H1 (cell line): ENCODE results near the gene C1GALT1C1. TPM values are rescaled to one million over a fixed set of nuclear protein-coding genes. Genes with fewer than 3 reads are reported as not detected.
A peak's percentile ranks its signal among the peaks of the same experiment; 100 is the strongest.

ENCODE experiments used
- CTCF ChIA-PET: fragments of 300-600 bp; sonication (Branson Sonifier 250); formaldehyde crosslinking; loops from one replicate; lab custom pipeline; 2021; ENCODE audit not compliant: partially characterized antibody; lab: Charles Lee
- POLR2A ChIA-PET: fragments of 300-600 bp; sonication (Branson Sonifier 250); formaldehyde crosslinking; loops from one replicate; lab custom pipeline; 2021; ENCODE audit warnings: inconsistent platforms; ENCODE audit not compliant: partially characterized antibody; lab: Charles Lee
- DNase-seq, 2 experiments: peaks; one replicate each; pipeline versions ENCODE4 v3.0.0 to v3.0.0-alpha.2; 2010 to 2022; ENCODE audit warnings: low spot score in 2 of 2, low read depth in 1 of 2, mixed read lengths in 1 of 2
- FAIRE-seq: peaks from 2 replicates; lab custom pipeline; 2011; peaks lifted over from hg19 to GRCh38; lab: Jason Lieb, UNC
- H2AFZ ChIP-seq: 2 replicates; pipeline ENCODE4 v1.8.1; 2012; ENCODE audit warnings: low read length, inconsistent platforms
- H2AK5ac ChIP-seq: 2 replicates; pipeline ENCODE4 v1.6.1; 2013; ENCODE audit warnings: low read depth, low read length
- H2BK120ac ChIP-seq: replicated peaks from 2 replicates; pipeline ENCODE3; 2013; ENCODE audit warnings: low read depth, low read length, inconsistent platforms
- H2BK12ac ChIP-seq: 2 replicates; pipeline ENCODE4 v1.6.1; 2013; ENCODE audit warnings: low read depth, low read length
- H2BK15ac ChIP-seq: 2 replicates; pipeline ENCODE4 v1.6.1; 2013; ENCODE audit warnings: low read length
- H2BK20ac ChIP-seq: 2 replicates; pipeline ENCODE4 v1.6.1; 2013; ENCODE audit warnings: low read length
- H2BK5ac ChIP-seq: 2 replicates; pipeline ENCODE4 v1.6.1; 2013; ENCODE audit warnings: low read depth, low read length
- H3K14ac ChIP-seq: 2 replicates; pipeline ENCODE4 v1.6.1; 2013; ENCODE audit warnings: inconsistent platforms; ENCODE audit not compliant: insufficient read length
- H3K18ac ChIP-seq: 2 replicates; pipeline ENCODE4 v1.6.1; 2013; ENCODE audit warnings: low read length; ENCODE audit errors: extremely low read depth
- H3K23ac ChIP-seq: 2 replicates; pipeline ENCODE4 v1.6.1; 2013; ENCODE audit warnings: inconsistent platforms; ENCODE audit not compliant: insufficient read length
- H3K23me2 ChIP-seq: 2 replicates; pipeline ENCODE4 v1.6.1; 2013; ENCODE audit warnings: low read depth, low read length
- H3K27ac ChIP-seq: 2 replicates; pipeline ENCODE4 v1.6.1; 2011; ENCODE audit warnings: low read depth, low read length, inconsistent platforms
- H3K27me3 ChIP-seq, 4 experiments: replicated peaks in 1 of 4; 1 replicate in 1 of 4; 2 replicates in 3 of 4; pipeline versions ENCODE4 v1.6.1 to v1.8.1; 2011 to 2013; ENCODE audit warnings: low read length in 3 of 4, mild to moderate bottlenecking in 3 of 4, inconsistent platforms in 2 of 4, mixed read lengths in 2 of 4, moderate library complexity in 1 of 4; ENCODE audit not compliant: control insufficient read depth in 3 of 4, insufficient read depth in 3 of 4; ENCODE audit errors: extremely low read depth in 1 of 4
- H3K36me3 ChIP-seq, 4 experiments: 2 replicates each; pipeline versions ENCODE4 v1.6.1 to v1.8.1; 2011 to 2013; ENCODE audit warnings: mild to moderate bottlenecking in 4 of 4, low read length in 3 of 4, moderate library complexity in 2 of 4, control low read depth in 1 of 4, inconsistent platforms in 1 of 4; ENCODE audit not compliant: insufficient read depth in 4 of 4, control insufficient read depth in 2 of 4
- H3K4ac ChIP-seq: replicated peaks from 2 replicates; pipeline ENCODE3; 2013; ENCODE audit warnings: low read length, low read depth, mixed read lengths, inconsistent platforms; ENCODE audit not compliant: insufficient read length
- H3K4me1 ChIP-seq, 4 experiments: replicated peaks in 1 of 4; 1 replicate in 1 of 4; 2 replicates in 3 of 4; pipeline versions ENCODE4 v1.6.1 to v1.8.1; 2011 to 2013; ENCODE audit warnings: low read length in 3 of 4, inconsistent platforms in 2 of 4, mixed read lengths in 1 of 4; ENCODE audit not compliant: insufficient read depth in 4 of 4, control insufficient read depth in 3 of 4
- H3K4me2 ChIP-seq, 2 experiments: 2 replicates each; pipeline versions ENCODE4 v1.6.1 to v1.8.1; 2011 to 2013; ENCODE audit warnings: low read depth in 2 of 2, low read length in 2 of 2, control low read depth in 1 of 2, inconsistent platforms in 1 of 2, mild to moderate bottlenecking in 1 of 2; ENCODE audit not compliant: insufficient read depth in 1 of 2
- H3K4me3 ChIP-seq, 4 experiments: fragments of 200-600, 300-600 bp in 1 of 4; sonication (generic), shearing (Covaris generic), sonication (Bioruptor Twin) in 1 of 4; 2 replicates each; pipeline versions ENCODE4 v1.5.1 to v1.8.1; 2011 to 2016; ENCODE audit warnings: low read length in 4 of 4, low read depth in 3 of 4, control low read depth in 2 of 4, inconsistent platforms in 2 of 4, mild to moderate bottlenecking in 2 of 4, mixed read lengths in 1 of 4, moderate library complexity in 1 of 4; ENCODE audit not compliant: insufficient read depth in 2 of 4; ENCODE audit errors: extremely low read depth in 1 of 4
- H3K56ac ChIP-seq: replicated peaks from 2 replicates; pipeline ENCODE3; 2013; ENCODE audit warnings: low read depth, mild to moderate bottlenecking, mixed read lengths, low read length, inconsistent platforms; ENCODE audit not compliant: insufficient read length
- H3K79me1 ChIP-seq: 2 replicates; pipeline ENCODE4 v1.6.1; 2013; ENCODE audit warnings: low read depth, low read length, control low read depth
- H3K79me2 ChIP-seq, 2 experiments: 2 replicates each; pipeline versions ENCODE4 v1.6.1 to v1.8.1; 2012 to 2013; ENCODE audit warnings: low read length in 2 of 2, mild to moderate bottlenecking in 2 of 2, inconsistent platforms in 1 of 2; ENCODE audit not compliant: insufficient read depth in 2 of 2, control insufficient read depth in 1 of 2
- H3K9ac ChIP-seq, 4 experiments: replicated peaks in 1 of 4; 1 replicate in 1 of 4; 2 replicates in 3 of 4; pipeline versions ENCODE4 v1.6.1 to v1.8.1; 2011 to 2013; ENCODE audit warnings: low read depth in 3 of 4, low read length in 3 of 4, control low read depth in 2 of 4, mild to moderate bottlenecking in 2 of 4, moderate library complexity in 2 of 4, inconsistent platforms in 1 of 4; ENCODE audit errors: extremely low read depth in 1 of 4
- H3K9me3 ChIP-seq, 2 experiments: 2 replicates each; pipeline versions ENCODE4 v1.6.1 to v1.8.1; 2012 to 2013; ENCODE audit warnings: mild to moderate bottlenecking in 2 of 2, moderate library complexity in 2 of 2, control low read depth in 1 of 2, inconsistent platforms in 1 of 2, low read depth in 1 of 2, low read length in 1 of 2, mixed read lengths in 1 of 2; ENCODE audit not compliant: insufficient read depth in 2 of 2
- H4K20me1 ChIP-seq, 2 experiments: replicated peaks in 1 of 2; 2 replicates each; pipeline versions ENCODE3 to v1.8.1; 2011 to 2013; ENCODE audit warnings: inconsistent platforms in 2 of 2, low read length in 2 of 2, mild to moderate bottlenecking in 1 of 2; ENCODE audit not compliant: insufficient read depth in 2 of 2, control insufficient read depth in 1 of 2
- H4K5ac ChIP-seq: 2 replicates; pipeline ENCODE4 v1.6.1; 2013; ENCODE audit warnings: low read length, low read depth, mixed read lengths, inconsistent platforms; ENCODE audit not compliant: insufficient read length
- H4K8ac ChIP-seq: 2 replicates; pipeline ENCODE4 v1.8.0; 2013; ENCODE audit warnings: mild to moderate bottlenecking, moderate library complexity, low read length, inconsistent platforms; ENCODE audit not compliant: insufficient read depth; ENCODE audit errors: extremely low read depth
- H4K91ac ChIP-seq: replicated peaks from 2 replicates; pipeline ENCODE3; 2013; ENCODE audit warnings: low read length, mixed read lengths, inconsistent platforms; ENCODE audit not compliant: insufficient read length
- SAP30 ChIP-seq: fragments of 300-600 bp; sonication (generic); IDR thresholded peaks from 2 replicates; pipeline ENCODE4 v1.7.1; 2012; ENCODE audit warnings: low read length, moderate library complexity, mild to moderate bottlenecking, inconsistent platforms; ENCODE audit not compliant: insufficient read depth, insufficient replicate concordance
- SIX5 ChIP-seq: IDR thresholded peaks from 2 replicates; pipeline ENCODE4 v1.6.1; 2011; ENCODE audit warnings: mild to moderate bottlenecking, low read depth, low read length
- WGBS, 2 experiments: shearing (Covaris generic) in 1 of 2; methylation state at CpG; one replicate each; pipeline versions ENCODE4 v1.1.6 to v1.1.7; 2013 to 2015; ENCODE audit warnings: low lambda C conversion rate in 2 of 2, mixed read lengths in 2 of 2, inconsistent platforms in 1 of 2, low coverage in 1 of 2, missing lambda C conversion rate in 1 of 2; ENCODE audit not compliant: insufficient replicate concordance in 2 of 2, insufficient coverage in 1 of 2, insufficient read length in 1 of 2; ENCODE audit errors: extremely low coverage in 1 of 2, missing lambda C conversion rate in 1 of 2; 5-methylcytosine and 5-hydroxymethylcytosine counted together
- polyA plus RNA-seq, 7 experiments: library from polyadenylated mRNA; depleted of rRNA in 3 of 7; stranded (reverse) in 5 of 7; unstranded in 2 of 7; fragments of >200 nt in 5 of 7; fragments of 200-250 nt in 2 of 7; gene quantifications; 1 replicate in 5 of 7; 2 replicates in 1 of 7; 4 replicates in 1 of 7; pipeline versions ENCODE4 v1.2.1 to v1.2.3, GENCODE V29; 2011 to 2013; ENCODE audit warnings: missing spikeins in 2 of 7, mixed read lengths in 2 of 7
- total RNA-seq: library from RNA; stranded (reverse); fragmentation: NEBNext Ultra II Directional; extraction: Animal tissue kit (Norgen Biotek cat#: 25700); gene quantifications from 2 replicates; pipeline ENCODE4 v1.2.1, GENCODE V29; 2021

The C1GALT1C1 gene
- total and polyA plus RNA-seq, 2 of the 8 experiments (the other 6 are each of a cell fraction or from before 2014, with no cell fraction given), result 12.5 to 13.9 TPM

- H3K23me2 ChIP-seq, result no peaks in the 10 kb centered on the region
- WGBS, 2 experiments, result 18% methylated on average over 4 of the region's 5 CpGs; no CpG with 5 or more reads in 1 of the 2 experiments
- no peak overlapping the region for H4K91ac ChIP-seq
- no peaks in the 10 kb centered on the region for H3K4me1 ChIP-seq
- H3K27me3 ChIP-seq, result no peaks in the 10 kb centered on the region
- H3K9ac ChIP-seq, result peak overlapping the region in 3 of 4 experiments; percentile 20 to 86 (median 78); a peak in 4 of 7 replicates
- H2BK5ac ChIP-seq, result no peak overlapping the region
- no peaks in the 10 kb centered on the region for H3K9me3 ChIP-seq
- H4K5ac ChIP-seq, result no peak overlapping the region
- no peaks in the 10 kb centered on the region for H3K79me1 ChIP-seq
- no peak overlapping the region for H2BK20ac ChIP-seq
- FAIRE-seq (no peak), DNase-seq (no peak)
- H3K56ac ChIP-seq, result no peak overlapping the region
- no peak overlapping the region; the same call in 1 of the 2 replicates for H2BK12ac ChIP-seq
- H2AFZ ChIP-seq, result no peak overlapping the region
- CTCF ChIA-PET, result no interaction called here
- TF ChIP-seq SIX5 (no peak), SAP30 (peak; percentile 14)
- TF ChIP-seq, all 59 proteins: peak for 1
- POLR2A ChIA-PET, result interaction anchor here (1.7 kb wide), 1 partner anchor 43 kb away, joined by 10 read pairs; the partner anchor contains the start of gene CUL4B
- H3K27ac ChIP-seq, result no peak overlapping the region
- H3K4me3 ChIP-seq, result peak overlapping the region; percentile 74 to 91 (median 82)
- no peak overlapping the region for H2AK5ac ChIP-seq
- H2BK120ac ChIP-seq, result no peak overlapping the region
- H3K4ac ChIP-seq, result no peak overlapping the region
- H3K14ac ChIP-seq, result no peak overlapping the region
- H3K79me2 ChIP-seq, result peaks cover 0 to 16% of the 10 kb centered on the region in 2 experiments; a peak in 2 of 4 replicates
- no peaks in the 10 kb centered on the region for H4K20me1 ChIP-seq
- no peak overlapping the region for H3K18ac ChIP-seq
- H3K36me3 ChIP-seq, result peaks cover 0 to 6% (median 0%) of the 10 kb centered on the region in 4 experiments; a peak in 1 of 8 replicates
- H2BK15ac ChIP-seq, result no peak overlapping the region
- H3K23ac ChIP-seq, result no peak overlapping the region
- peak overlapping the region; percentile 73 to 77 for H3K4me2 ChIP-seq
- H4K8ac ChIP-seq, result no peak overlapping the region
Observed at GRCh38 chrX:120604361-120604782, 25.5 kb downstream of the C1GALT1C1 start.
